ENCODE measurements around the gene IFT20. TPM values are rescaled to one million over a fixed set of nuclear protein-coding genes. Genes with fewer than 3 reads are reported as not detected.
A peak's percentile ranks its signal among the peaks of the same experiment; 100 is the strongest.

IFT20 gene
- total and polyA plus RNA-seq, 2 experiments from 2014 or later = 13.2 to 32.3 TPM

GRCh38 chr17:28326114-28326513, 9.2 kb downstream of the IFT20 start (continued):
- TF ChIP-seq ZNF462 (CRISPR knock-in tag; IDR thresholded peaks at IDR 0.05) = no peak

GRCh38 chr17:28325211-28325610, 10.1 kb downstream of the IFT20 start:
- Mint-ChIP-seq H3K27me3 (ENCODE audit: insufficient read depth, low read depth, poor library complexity) (peaks cover 5% of the 10 kb centered on the region), H3K4me1 (peaks cover 26% of the 10 kb centered on the region)
- TF ChIP-seq ZNF462 (CRISPR knock-in tag; IDR thresholded peaks at IDR 0.05) (no peak), ZNF331 (CRISPR knock-in tag; IDR thresholded peaks at IDR 0.05; ENCODE audit: low read depth) (no peak), NANOG (IDR thresholded peaks at IDR 0.05; ENCODE audit: borderline replicate concordance) (no peak), STAT1 (IDR thresholded peaks at IDR 0.05; ENCODE audit: unreplicated experiment) (no peak), ETS1 (IDR thresholded peaks at IDR 0.05) (no peak), EZH2 (IDR thresholded peaks at IDR 0.05; ENCODE audit: low read depth, unreplicated experiment) (no peak), CREB1 (CRISPR knock-in tag; IDR thresholded peaks at IDR 0.05; ENCODE audit: low read depth) (no peak)

More at GRCh38 chr17:28325211-28325610, 10.1 kb downstream of the IFT20 start:
- Mint-ChIP-seq H3K36me3 (ENCODE audit: low read depth) (peaks cover 71% of the 10 kb centered on the region), H3K4me3 (no peak overlapping the region; the same call in 2 of the 3 replicates), H3K9me3 (no peaks in the 10 kb centered on the region), H3K27ac (no peak overlapping the region)
- Histone ChIP-seq H2AFZ (no peak overlapping the region), H3F3A (replicated peaks; ENCODE audit: low read depth) (peaks cover 28% of the 10 kb centered on the region; the same call in 1 of the 2 replicates), H3K27ac (ENCODE audit: low read depth) (peak overlapping the region; percentile 7; the same call in 1 of the 2 replicates), H3K4me2 (no peak overlapping the region), H3K4me3 (no peak overlapping the region), H3K4me1 (ENCODE audit: insufficient read depth) (peaks cover 36% of the 10 kb centered on the region), H3K9me2 (ENCODE audit: insufficient read depth) (no peaks in the 10 kb centered on the region), H3K79me2 (replicated peaks; ENCODE audit: insufficient read depth) (peaks cover 60% of the 10 kb centered on the region), H3K27me3 (ENCODE audit: insufficient read depth) (no peaks in the 10 kb centered on the region), H4K20me1 (replicated peaks; ENCODE audit: insufficient read depth) (peaks cover 72% of the 10 kb centered on the region), H3K36me3 (ENCODE audit: insufficient read depth) (peaks cover 22% of the 10 kb centered on the region)
- DNase-seq (ENCODE audit: low spot score) = no peak
- ATAC-seq = no peak

Measured in GM23338 (cell line).